ENCODE results near the gene ACOXL.

ACOXL gene

GRCh38 chr2:110969696-110970095 lies 237.3 kb downstream of the ACOXL start:
- H3K36me3 ChIP-seq (ENCODE audit: control insufficient read depth in 1 of 2, insufficient read depth in 2 of 2, low read length in 2 of 2): no peaks in the 10 kb centered on the region
- H2BK5ac ChIP-seq (ENCODE audit: low read depth, low read length, poor library complexity): no peak overlapping the region
- no peak overlapping the region for H4K12ac ChIP-seq (ENCODE audit: low read depth, low read length)
- no peak for DNase-seq
- H3K23ac ChIP-seq (ENCODE audit: low read length): no peak overlapping the region
- H3K79me1 ChIP-seq (ENCODE audit: low read length): no peaks in the 10 kb centered on the region
- no peak overlapping the region for H3K4ac ChIP-seq (ENCODE audit: low read depth, low read length)
- no peak overlapping the region for H4K8ac ChIP-seq (ENCODE audit: low read depth, low read length)
- H2AFZ ChIP-seq (ENCODE audit: insufficient read depth, low read length, poor library complexity): no peak overlapping the region
- no peak overlapping the region for H2AK5ac ChIP-seq (ENCODE audit: low read length)
- H3K18ac ChIP-seq (ENCODE audit: low read length): no peak overlapping the region
- no peak overlapping the region for H3K14ac ChIP-seq (ENCODE audit: low read length)
- no peak overlapping the region for H4K91ac ChIP-seq (ENCODE audit: low read depth, low read length)
- H2BK120ac ChIP-seq (ENCODE audit: insufficient read depth, low read length, poor library complexity): no peak overlapping the region
- H3K27me3 ChIP-seq (ENCODE audit: insufficient read depth, low read length): no peaks in the 10 kb centered on the region
- no peak overlapping the region for H3K9ac ChIP-seq (ENCODE audit: low read length)
- WGBS (ENCODE audit: extremely low coverage, insufficient coverage, insufficient read length): no CpG with 5 or more reads among the region's 2 CpGs
- H3K9me3 ChIP-seq (ENCODE audit: insufficient read depth, low read depth, low read length): no peaks in the 10 kb centered on the region
- H3K4me3 ChIP-seq (ENCODE audit: low read depth, low read length): no peak overlapping the region
- no peak overlapping the region for H2BK12ac ChIP-seq (ENCODE audit: low read length)
- H3K27ac ChIP-seq (ENCODE audit: low read depth, low read length): no peak overlapping the region
- no peak overlapping the region for H3K4me2 ChIP-seq (ENCODE audit: low read length)
- no peaks in the 10 kb centered on the region for H3K79me2 ChIP-seq (ENCODE audit: control insufficient read depth, insufficient read depth, low read length, poor library complexity)
- H3K4me1 ChIP-seq (ENCODE audit: control insufficient read depth in 1 of 2, insufficient read depth in 2 of 2, low read length in 2 of 2): no peaks in the 10 kb centered on the region

GRCh38 chr2:110970201-110970600 lies 237.8 kb downstream of the ACOXL start:
- no peaks in the 10 kb centered on the region for H3K27me3 ChIP-seq (ENCODE audit: insufficient read depth, low read length)
- no peaks in the 10 kb centered on the region for H3K79me1 ChIP-seq (ENCODE audit: low read length)
- no peak overlapping the region for H2BK12ac ChIP-seq (ENCODE audit: low read length)
- no peaks in the 10 kb centered on the region for H3K36me3 ChIP-seq (ENCODE audit: control insufficient read depth in 1 of 2, insufficient read depth in 2 of 2, low read length in 2 of 2)
- H3K79me2 ChIP-seq (ENCODE audit: control insufficient read depth, insufficient read depth, low read length, poor library complexity): no peaks in the 10 kb centered on the region
- H3K23ac ChIP-seq (ENCODE audit: low read length): no peak overlapping the region
- no peak overlapping the region for H3K4ac ChIP-seq (ENCODE audit: low read depth, low read length)
- no peak overlapping the region for H2AK5ac ChIP-seq (ENCODE audit: low read length)
- no peak overlapping the region for H4K8ac ChIP-seq (ENCODE audit: low read depth, low read length)
- no peak overlapping the region for H3K14ac ChIP-seq (ENCODE audit: low read length)
- H3K18ac ChIP-seq (ENCODE audit: low read length): no peak overlapping the region
- no peak overlapping the region for H3K27ac ChIP-seq (ENCODE audit: low read depth, low read length)
- no peaks in the 10 kb centered on the region for H3K4me1 ChIP-seq (ENCODE audit: control insufficient read depth in 1 of 2, insufficient read depth in 2 of 2, low read length in 2 of 2)
- no peak overlapping the region for H3K4me2 ChIP-seq (ENCODE audit: low read length)
- no peak for DNase-seq
- no peak overlapping the region for H2BK5ac ChIP-seq (ENCODE audit: low read depth, low read length, poor library complexity)
- H3K9ac ChIP-seq (ENCODE audit: low read length): no peak overlapping the region
- H4K12ac ChIP-seq (ENCODE audit: low read depth, low read length): no peak overlapping the region
- WGBS (ENCODE audit: extremely low coverage, insufficient coverage, insufficient read length): no CpG with 5 or more reads among the region's 2 CpGs
- H2BK120ac ChIP-seq (ENCODE audit: insufficient read depth, low read length, poor library complexity): no peak overlapping the region
- no peak overlapping the region for H4K91ac ChIP-seq (ENCODE audit: low read depth, low read length)
- H2AFZ ChIP-seq (ENCODE audit: insufficient read depth, low read length, poor library complexity): no peak overlapping the region
- H3K9me3 ChIP-seq (ENCODE audit: insufficient read depth, low read depth, low read length): no peaks in the 10 kb centered on the region
- H3K4me3 ChIP-seq (ENCODE audit: low read depth, low read length): no peak overlapping the region

GRCh38 chr2:110971811-110972210 lies 239.4 kb downstream of the ACOXL start:
- Histone ChIP-seq H3K79me2 (ENCODE audit: control insufficient read depth, insufficient read depth, low read length, poor library complexity) (no peaks in the 10 kb centered on the region), H3K4me1 (ENCODE audit: control insufficient read depth in 1 of 2, insufficient read depth in 2 of 2, low read length in 2 of 2) (no peaks in the 10 kb centered on the region), H3K27me3 (ENCODE audit: insufficient read depth, low read length) (no peaks in the 10 kb centered on the region), H3K27ac (ENCODE audit: low read depth, low read length) (no peak overlapping the region), H3K9me3 (ENCODE audit: insufficient read depth, low read depth, low read length) (no peaks in the 10 kb centered on the region), H2BK12ac (ENCODE audit: low read length) (no peak overlapping the region), H3K79me1 (ENCODE audit: low read length) (no peaks in the 10 kb centered on the region), H4K12ac (ENCODE audit: low read depth, low read length) (no peak overlapping the region), H4K8ac (ENCODE audit: low read depth, low read length) (no peak overlapping the region), H3K36me3 (ENCODE audit: control insufficient read depth in 1 of 2, insufficient read depth in 2 of 2, low read length in 2 of 2) (no peaks in the 10 kb centered on the region), H2BK120ac (ENCODE audit: insufficient read depth, low read length, poor library complexity) (no peak overlapping the region), H3K23ac (ENCODE audit: low read length) (no peak overlapping the region), H3K18ac (ENCODE audit: low read length) (no peak overlapping the region), H2AFZ (ENCODE audit: insufficient read depth, low read length, poor library complexity) (no peak overlapping the region), H2AK5ac (ENCODE audit: low read length) (no peak overlapping the region), H3K4me2 (ENCODE audit: low read length) (no peak overlapping the region), H3K9ac (ENCODE audit: low read length) (no peak overlapping the region), H2BK5ac (ENCODE audit: low read depth, low read length, poor library complexity) (no peak overlapping the region), H3K4ac (ENCODE audit: low read depth, low read length) (no peak overlapping the region), H3K14ac (ENCODE audit: low read length) (no peak overlapping the region), H3K4me3 (ENCODE audit: low read depth, low read length) (no peak overlapping the region), H4K91ac (ENCODE audit: low read depth, low read length) (no peak overlapping the region)
- DNase-seq: no peak
- WGBS (ENCODE audit: extremely low coverage, insufficient coverage, insufficient read length): no CpG with 5 or more reads among the region's 2 CpGs

- no peak overlapping the region for H2BK5ac ChIP-seq (ENCODE audit: low read depth, low read length, poor library complexity)
- no peak overlapping the region for H2BK120ac ChIP-seq (ENCODE audit: insufficient read depth, low read length, poor library complexity)
- no peaks in the 10 kb centered on the region for H3K9me3 ChIP-seq (ENCODE audit: insufficient read depth, low read depth, low read length)
- no peaks in the 10 kb centered on the region for H3K79me1 ChIP-seq (ENCODE audit: low read length)
- H2BK12ac ChIP-seq (ENCODE audit: low read length): no peak overlapping the region
- H3K4me2 ChIP-seq (ENCODE audit: low read length): no peak overlapping the region
- H3K23ac ChIP-seq (ENCODE audit: low read length): no peak overlapping the region
- H4K8ac ChIP-seq (ENCODE audit: low read depth, low read length): no peak overlapping the region
- no peak overlapping the region for H3K27ac ChIP-seq (ENCODE audit: low read depth, low read length)
- no peak overlapping the region for H4K12ac ChIP-seq (ENCODE audit: low read depth, low read length)
- H3K9ac ChIP-seq (ENCODE audit: low read length): no peak overlapping the region
- no peaks in the 10 kb centered on the region for H3K36me3 ChIP-seq (ENCODE audit: control insufficient read depth in 1 of 2, insufficient read depth in 2 of 2, low read length in 2 of 2)
- no peak overlapping the region for H3K4me3 ChIP-seq (ENCODE audit: low read depth, low read length)
- H3K79me2 ChIP-seq (ENCODE audit: control insufficient read depth, insufficient read depth, low read length, poor library complexity): no peaks in the 10 kb centered on the region
- H3K18ac ChIP-seq (ENCODE audit: low read length): no peak overlapping the region
- no peak overlapping the region for H3K4ac ChIP-seq (ENCODE audit: low read depth, low read length)
- DNase-seq: no peak
- no peak overlapping the region for H4K91ac ChIP-seq (ENCODE audit: low read depth, low read length)
- H3K14ac ChIP-seq (ENCODE audit: low read length): no peak overlapping the region
- H3K4me1 ChIP-seq (ENCODE audit: control insufficient read depth in 1 of 2, insufficient read depth in 2 of 2, low read length in 2 of 2): no peaks in the 10 kb centered on the region
- no peak overlapping the region for H2AFZ ChIP-seq (ENCODE audit: insufficient read depth, low read length, poor library complexity)
- no peak overlapping the region for H2AK5ac ChIP-seq (ENCODE audit: low read length)
- WGBS (ENCODE audit: extremely low coverage, insufficient coverage, insufficient read length): no CpG with 5 or more reads among the region's 2 CpGs
- no peaks in the 10 kb centered on the region for H3K27me3 ChIP-seq (ENCODE audit: insufficient read depth, low read length)
Measured at GRCh38 chr2:110973262-110973661, 240.9 kb downstream of the ACOXL start.
